HG03280 (cell line): Measurements from ENCODE around the gene WDR89.
"Not testable (repeated sequence)": the region's sequence is repeated elsewhere in the genome, so short reads cannot be mapped to it uniquely, and the experiment has no call there.

Experiments
- ATAC-seq: cut with Tn5 transposase; IDR thresholded peaks from one replicate; pipeline ENCODE4 v1.9.1; 2021; ENCODE audit warnings: mild to moderate bottlenecking, moderate library complexity; ENCODE audit not compliant: unreplicated experiment

Gene WDR89

DNA sequence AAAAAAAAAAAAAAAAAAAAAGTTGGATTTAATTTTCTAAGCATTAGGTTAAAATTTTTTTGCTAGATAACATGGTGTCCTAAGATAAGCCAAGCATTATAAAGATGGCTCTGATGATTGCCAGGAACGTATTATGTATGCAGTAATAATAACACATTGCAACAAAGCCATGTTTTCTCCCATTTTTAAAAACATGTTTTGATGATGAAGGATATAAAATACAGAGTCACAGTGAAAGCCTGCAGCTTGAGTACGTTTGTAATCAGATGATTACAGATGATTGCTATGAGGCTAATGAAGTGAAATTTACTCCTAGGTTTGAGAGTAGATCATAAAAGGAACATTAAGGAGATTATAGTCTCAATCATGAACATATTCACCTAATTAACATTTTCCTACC, 13.3 kb upstream of the WDR89 start:
- no peak for ATAC-seq

DNA sequence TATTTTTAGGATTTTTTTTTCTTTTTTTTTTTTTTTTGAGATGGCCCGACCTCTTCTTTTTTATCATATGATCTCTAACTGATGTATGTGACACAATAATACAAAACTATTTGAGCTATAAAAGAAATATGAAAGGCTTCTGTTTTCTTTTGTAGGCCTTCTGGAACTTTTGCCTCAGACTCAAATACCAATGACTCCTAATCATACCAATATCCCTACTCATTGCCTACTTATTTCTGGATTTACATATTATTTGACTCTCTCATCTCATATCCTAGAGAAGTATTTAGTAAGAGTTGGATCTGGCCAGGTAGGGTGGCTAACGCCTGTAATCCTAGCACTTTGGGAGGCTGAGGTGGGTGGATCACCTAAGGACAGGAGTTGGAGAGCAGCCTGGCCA, 12.7 kb upstream of the WDR89 start:
- ATAC-seq: no peak

DNA sequence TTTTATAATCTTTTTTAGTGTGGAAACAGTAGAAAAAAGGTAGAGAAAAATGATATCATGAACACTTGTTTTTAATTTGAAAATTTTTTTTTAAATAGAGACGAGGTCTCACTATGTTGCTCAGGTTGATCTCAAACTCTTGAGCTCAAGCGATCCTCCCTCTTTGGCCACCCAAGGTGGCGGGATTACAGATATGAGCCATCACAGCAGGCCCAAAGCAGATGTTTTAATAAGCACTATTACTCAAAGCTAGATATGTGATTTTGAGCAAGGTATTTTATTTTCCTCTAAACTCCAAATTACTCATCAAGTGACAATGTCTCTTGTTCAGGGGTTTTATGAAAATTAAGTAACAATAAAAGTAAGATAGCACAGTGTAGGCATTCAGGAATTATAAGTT, 10.7 kb upstream of the WDR89 start:
- no peak for ATAC-seq

DNA sequence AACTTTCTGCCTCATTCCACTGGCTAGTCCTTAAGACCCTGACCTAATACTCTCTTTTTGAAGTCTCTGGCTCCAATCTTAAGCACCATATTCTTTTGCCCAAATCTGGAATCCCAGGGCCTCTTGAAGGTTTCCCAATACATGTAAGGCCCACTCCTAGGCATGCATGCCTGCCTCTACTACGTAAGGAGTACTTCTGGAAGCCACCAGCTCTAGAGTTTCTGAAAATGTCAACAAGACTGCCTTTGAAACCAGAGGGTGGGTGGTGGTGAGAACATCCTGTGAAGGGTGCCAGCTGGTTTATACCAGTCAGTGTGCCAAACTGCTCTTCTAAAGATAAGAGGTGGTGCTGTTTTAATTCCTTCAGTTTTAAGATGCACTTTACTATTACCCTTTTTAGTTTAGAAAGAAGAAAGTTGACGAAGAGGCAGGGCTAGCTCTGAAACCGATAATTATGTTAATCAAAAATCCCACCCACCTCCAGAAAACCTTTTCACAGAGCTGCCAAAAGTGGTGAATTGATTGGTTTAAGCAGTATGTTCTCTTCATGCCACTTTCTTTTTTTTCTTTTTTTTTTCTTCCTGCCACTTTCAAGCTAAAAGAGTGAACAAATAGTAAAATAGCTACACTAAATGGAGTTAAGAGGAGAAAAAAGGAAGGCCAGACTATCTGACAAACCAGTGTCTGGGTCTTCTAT, 8.7 kb upstream of the WDR89 start:
- ATAC-seq: no peak

DNA sequence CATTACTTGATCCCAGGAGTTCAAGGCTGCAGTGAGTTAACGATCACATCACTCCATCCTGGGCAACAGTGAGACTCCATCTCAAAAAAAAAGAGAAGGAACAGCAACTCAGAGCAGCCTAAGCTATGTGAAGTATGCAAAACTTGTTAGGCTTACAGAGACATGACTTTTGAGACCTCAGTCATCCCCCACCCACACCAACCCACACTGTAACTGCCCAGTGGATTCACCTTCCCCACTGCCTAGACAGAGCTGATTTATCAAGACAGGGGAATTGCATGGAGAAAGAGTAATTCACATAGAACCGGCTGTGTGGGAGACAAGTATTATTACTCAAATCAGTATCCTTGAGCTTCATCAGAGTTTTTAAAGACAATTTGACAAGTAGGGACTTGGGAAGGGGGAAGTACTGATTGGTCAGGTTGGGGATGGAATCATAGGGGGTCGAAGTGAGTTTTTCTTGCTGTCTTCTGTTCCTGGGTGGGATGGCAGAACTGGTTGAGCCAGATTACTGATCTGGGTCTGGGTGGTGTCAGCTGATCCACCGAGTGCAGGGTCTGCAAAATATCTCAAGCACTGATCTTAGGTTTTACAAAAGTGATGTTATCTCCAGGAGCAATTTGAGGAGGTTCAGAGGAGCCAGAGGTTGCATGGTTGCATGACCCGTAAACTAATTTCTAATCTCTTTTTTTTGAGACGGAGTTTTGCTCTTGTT, 6.2 kb upstream of the WDR89 start:
- ATAC-seq: no peak

DNA sequence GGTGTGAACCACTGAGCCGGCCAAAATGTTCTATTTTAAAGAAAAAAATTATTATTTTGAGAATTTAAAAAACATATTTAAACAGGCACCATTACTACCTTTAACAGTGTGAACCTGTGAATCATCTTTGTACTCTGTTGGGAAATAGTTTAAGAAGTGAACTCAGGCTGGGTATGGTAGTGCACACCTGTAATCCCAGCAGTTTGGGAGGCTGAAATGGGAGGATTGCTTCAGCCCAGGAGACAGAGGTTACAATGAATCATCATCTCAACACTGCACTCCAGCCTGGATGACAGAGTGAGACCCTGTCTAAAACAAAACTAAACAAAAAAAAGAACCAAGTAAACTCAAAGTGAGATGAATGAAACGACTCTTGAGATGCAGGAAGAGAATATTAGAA, 3.1 kb upstream of the WDR89 start:
- no peak for ATAC-seq

DNA sequence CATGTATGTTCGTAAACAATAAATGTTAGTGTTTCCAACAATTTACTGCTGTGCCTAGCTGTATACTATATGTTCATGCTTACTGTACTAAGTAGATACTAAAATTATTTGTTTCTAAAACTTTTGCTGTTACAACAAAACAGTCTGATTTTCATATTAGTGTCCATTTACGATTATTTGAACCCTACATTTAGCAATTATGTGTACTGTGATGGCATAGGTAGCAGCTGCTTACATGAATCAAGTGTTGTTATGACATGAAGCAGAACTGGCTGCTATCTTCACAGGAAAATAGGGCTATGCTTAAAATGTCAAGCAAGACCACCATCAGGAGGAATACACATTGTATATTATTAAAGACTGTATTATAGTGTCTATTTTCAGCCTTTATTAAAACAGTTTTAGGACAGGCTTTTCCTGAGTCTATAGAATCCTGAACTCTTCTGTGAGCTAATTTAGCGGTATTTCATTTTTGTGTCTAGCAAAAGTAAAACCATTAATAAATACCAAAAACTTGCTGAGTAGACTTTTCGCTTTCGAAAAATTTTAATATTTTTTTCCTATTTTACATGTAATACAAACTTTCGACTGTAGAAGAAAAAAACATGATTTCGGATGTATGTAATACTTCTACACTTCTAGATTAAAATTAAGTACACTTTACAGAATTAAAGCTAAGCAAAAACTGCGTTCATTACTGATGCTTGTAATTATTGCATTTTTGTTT, 1.1 kb upstream of the WDR89 start:
- ATAC-seq: no peak

DNA sequence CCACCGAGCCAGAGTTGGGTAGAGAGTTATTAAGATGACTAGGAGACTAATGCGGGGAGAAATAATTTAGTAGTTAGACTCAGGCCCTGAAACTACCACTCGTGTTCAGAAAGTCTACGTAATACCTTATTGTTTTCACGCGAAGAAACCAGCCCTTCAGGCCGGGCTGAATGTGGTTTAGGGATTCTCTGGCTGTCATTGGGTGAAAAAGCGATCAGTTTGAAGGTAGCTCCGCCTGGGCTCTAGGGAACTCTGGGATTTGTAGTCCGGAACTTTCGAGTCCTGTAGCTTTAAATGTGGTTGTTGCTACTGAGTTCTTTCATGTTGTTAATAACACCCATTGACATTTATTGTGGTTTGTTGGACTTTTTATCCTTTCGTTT, 549 bp upstream of the WDR89 start:
- peak; percentile 60 for ATAC-seq

DNA sequence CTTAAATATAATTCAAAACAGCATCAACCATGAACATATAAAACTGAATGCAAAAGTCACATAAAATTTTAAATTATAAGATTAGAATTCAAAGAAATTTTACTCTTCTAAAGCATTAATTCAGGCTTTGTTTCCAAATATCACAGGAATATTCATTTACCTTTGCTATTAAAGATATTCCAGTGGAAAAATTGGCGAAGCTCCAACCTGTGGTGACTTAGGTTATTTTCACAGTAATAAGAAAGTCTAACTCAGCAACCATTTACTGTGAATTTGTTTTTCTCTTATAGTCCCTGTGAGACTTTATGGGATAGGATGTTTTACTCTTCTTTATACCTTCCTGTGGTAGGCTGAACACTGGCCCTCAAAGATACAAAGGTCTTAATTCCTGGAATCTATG, 3.2 kb downstream of the WDR89 start:
- ATAC-seq: no peak

DNA sequence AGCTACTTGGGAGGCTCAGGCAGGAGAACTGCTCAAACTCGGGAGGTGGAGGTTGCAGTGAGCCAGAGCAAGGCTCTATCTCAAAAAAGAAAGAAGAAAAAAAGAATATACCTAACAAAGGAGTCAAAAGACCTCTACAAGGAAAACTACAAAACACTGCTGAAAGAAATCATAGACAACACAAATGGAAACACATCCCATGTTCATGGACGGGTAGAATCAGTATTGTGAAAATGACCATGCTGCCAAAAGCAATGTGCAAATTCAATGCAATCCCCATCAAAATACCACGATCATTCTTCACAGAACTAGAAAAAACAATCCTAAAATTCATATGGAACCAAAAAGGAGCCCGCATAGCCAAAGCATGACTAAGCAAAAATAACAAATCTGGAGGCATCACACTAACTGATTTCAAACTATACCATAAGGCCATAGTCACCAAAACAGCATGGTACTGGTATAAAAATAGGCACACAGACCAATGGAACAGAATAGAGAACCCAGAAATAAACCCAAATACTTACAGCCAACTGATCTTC, 5.5 kb downstream of the WDR89 start:
- ATAC-seq: not testable (repeated sequence)

DNA sequence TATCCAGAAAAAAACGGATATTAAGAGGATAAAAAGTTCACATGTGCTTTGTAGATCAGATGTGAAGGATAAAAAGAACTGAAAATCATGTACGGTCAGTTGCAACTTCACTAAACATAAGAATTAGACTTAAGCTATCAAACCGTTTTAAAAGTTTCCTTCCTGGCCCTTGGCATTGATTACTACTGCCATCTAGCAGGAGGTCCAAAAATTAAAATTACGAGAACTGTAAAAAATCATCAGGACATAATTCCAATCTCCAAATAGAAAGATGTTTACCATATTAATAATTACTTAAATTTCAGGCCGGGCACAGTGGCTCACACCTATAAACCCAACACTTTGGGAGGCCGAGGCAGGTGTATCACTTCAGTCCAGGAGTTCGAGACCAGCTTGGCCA, 7.9 kb downstream of the WDR89 start:
- no peak for ATAC-seq

DNA sequence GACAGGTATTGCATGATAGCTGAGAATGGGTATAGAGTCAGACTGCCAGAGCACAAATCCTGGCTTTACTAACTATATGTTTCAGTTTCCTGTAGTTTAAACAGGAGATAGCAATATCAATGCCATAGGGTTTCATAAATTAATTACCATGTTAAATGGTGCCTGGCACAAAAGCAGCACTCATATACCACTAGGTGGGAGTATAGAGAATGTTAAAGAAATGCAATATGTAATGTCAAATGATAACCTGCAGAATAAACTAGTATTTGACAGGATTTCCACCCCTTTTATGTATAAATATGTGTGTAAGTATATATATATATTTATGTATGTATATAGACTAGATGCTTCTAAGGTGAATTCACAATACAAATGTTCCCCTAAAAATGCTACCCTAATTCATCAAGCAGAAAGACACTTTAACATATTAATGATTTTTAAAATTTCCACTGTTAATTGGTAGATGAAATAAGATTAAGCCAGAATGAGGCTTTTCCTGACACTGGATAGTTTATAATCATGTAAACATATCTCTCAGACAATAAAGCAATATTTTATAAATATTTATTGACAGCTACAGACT, 8.6 kb downstream of the WDR89 start:
- no peak for ATAC-seq

DNA sequence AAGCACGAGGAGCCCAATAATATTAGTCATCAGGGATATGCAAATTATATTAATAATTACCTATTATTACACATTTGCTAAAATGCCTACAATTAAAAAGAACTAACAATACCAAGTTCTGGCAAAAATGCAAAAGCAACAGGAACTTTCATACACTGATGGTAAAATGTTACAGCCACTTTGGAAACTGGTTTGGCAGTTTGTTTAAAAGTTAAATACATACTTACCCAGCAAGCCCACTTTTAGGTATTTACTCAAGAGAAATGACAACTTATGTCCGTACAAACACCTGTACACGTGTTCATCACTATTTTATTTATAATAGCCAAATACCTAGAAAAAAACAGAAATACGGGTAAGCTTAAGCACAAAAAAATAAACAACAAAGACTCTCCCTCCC, 17.0 kb downstream of the WDR89 start:
- ATAC-seq: no peak

DNA sequence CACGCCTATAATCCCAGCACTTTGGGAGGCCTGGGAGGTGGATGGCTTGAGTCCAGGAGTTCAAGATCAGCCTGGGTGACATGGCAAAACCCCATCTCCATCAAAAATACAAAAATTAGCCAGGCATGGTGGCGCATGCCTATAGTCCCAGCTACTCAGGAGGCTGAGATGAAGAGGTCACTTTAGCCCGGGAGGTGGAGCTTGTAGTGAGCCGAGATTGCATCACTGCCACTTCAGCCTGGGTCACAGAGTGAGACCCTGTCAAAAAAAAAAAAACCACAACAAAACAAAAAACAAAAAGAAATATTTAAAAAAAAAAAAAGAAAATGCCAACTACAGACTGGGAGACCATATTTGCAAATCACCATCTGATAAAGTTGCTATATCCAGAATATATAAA, 17.5 kb downstream of the WDR89 start:
- no peak for ATAC-seq

DNA sequence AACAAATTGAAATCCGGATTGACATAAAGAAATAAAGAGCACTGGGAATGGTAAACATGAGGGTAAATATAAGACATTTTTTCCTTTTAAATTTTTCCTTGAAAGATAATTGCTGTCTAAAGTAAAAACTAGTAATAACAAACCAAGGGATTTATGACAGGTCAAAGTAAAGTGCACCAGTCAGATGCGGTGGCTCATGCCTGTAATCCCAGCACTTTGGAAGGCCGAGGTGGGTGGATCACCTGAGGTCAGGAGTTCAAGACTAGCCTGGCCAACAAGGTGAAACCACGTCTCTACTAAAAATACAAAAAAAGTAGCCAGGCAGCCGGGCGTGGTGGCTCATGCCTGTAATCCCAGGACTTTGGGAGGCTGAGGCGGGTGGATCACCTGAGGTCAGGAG, 19.7 kb downstream of the WDR89 start:
- not testable (repeated sequence) for ATAC-seq

DNA sequence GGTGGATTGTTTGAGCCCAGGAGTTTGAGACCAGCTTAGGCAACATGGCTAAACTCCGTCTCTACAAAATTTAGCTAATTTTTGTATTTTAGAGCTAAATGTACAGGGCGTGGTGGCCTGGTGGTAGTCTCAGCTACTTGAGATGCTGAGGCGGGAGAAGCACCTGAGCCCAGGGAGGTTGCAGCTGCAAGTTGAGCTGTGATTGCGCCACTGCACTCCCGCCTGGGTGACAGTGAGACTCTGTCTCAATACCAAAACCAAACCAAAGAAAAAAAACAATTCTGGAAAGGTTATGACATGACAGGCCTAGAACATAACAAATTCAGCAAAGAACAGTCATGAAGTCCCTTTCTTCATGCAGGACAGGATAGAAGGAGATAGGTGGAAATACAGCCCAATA, 25.7 kb downstream of the WDR89 start:
- no peak for ATAC-seq

DNA sequence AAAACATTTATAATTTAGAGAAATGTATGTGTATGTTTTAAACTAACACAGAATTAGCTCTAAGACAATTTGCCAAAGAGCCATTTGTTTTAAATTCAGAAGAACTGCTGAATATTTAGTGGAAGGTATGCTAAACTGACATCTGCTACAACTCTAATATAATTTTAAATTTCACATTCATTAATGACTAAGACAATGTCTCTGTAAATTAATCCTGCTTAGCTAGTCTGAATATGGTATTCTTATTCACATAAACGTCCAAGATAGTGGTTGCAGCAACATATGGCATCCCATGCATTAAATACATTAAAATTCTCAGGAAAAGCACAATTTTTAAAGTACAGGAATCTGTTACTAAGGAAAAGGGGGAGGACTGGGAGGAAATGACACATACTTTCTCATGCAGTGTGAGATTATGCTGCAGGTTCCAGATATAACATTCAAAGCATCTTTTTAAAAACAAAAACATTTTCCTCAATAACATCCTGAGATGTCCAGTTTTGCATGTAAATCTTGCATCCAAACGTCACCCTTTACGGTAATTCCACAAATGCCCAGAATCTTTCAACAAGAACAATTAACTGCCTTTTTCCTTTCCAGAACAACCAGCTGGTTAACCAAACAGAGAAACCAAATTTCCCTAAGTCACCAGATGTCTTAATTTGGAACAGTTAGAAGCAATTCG, 26.9 kb downstream of the WDR89 start:
- no peak for ATAC-seq

DNA sequence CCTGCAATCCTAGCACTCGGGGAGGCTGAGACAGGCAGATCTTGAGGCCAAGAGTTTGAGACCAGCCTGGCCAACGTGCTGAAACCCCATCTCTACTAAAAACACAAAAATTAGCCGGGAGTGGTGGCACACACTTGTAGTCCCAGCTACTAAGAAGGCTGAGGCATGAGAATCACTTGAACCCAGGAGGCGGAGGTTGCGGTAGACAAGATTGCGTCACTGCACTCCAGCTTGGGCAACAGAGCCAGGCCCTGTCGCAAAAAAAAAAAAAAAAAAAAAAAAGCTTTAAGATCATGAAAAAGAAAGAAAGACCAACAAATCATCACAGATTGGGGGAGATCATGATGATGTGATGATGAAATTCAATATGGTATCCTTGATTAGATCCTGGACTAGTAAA, 30.6 kb downstream of the WDR89 start:
- ATAC-seq: no peak

DNA sequence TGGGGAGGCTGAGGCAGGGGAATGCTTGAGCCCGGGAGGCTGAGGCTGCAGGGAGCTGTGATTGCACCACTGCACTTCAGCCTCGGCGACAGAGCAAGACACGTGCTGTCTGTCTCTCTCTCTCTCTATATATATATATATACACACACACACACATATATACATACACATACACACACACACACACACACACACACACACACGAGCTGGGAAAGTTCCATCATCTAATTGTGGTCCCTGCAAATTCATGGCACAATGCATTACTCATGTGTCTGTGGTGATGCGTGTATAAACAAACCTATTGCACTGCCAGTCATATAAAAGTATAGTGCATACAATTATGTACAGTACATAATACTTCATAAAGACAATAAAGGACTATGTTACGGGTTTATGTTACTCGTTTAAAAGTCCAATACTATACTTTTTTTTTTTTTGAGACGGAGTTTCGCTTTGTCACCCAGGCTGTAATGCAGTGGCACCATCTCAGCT, 36.6 kb downstream of the WDR89 start:
- ATAC-seq: no peak

DNA sequence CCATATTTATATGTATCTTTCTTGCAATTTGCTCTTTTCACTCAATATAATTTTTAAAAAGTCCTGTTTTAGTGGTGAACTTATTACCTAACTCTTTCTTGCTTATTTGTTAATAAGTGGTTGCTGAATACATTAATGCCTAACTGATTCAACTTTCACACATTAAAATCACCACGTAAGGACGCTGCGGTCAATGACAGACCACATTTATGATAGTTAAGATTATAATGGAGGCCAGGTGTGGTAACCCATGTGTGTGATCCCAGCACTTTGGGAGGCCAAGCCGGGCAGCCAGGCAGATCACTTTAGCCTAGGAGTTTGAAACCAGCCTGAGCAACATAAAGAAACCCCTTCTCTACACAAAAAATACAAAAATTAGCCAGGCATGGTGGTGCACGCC, 37.0 kb downstream of the WDR89 start:
- no peak for ATAC-seq

DNA sequence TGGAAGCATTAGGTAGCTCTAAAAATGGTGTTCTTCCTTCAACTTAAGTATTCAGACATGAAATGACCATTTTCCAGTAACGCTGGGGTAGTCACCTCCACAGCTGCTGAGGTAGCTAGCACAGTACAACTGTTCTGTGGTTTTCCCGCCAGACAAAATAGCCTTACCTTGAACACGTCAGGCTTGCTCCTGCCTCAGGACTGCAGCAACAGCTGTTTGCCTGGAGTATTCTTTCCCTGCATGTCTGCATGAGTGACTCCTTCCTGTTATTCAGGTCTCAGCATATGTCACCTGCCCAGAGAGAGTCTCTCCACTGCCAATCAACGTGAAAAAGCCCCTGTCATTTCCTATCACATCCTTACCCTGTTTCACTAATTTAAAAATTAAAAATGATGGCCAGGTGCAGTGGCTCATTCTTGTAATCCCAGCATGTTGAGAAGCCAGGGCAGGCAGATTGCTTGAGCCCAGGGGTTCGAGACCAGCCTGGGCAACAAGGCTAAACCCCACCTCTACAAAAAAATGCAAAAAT, 37.9 kb downstream of the WDR89 start:
- ATAC-seq: no peak
